HEK293 (cell line): ENCODE measurements around the gene TIMM13.
A peak's percentile ranks its signal among the peaks of the same experiment; 100 is the strongest.

Experiments
- BCL11A ChIP-seq: fragments of 450-650 bp; formaldehyde crosslinking; IDR thresholded peaks from 2 replicates; pipeline ENCODE4 v1.5.1; 2016; ENCODE audit warnings: low read depth, missing biosample characterization, missing genetic modification characterization
- BCL11B ChIP-seq: fragments of 450-650 bp; formaldehyde crosslinking; IDR thresholded peaks from 2 replicates; pipeline ENCODE4 v1.5.1; 2016; ENCODE audit warnings: low read depth, missing biosample characterization, missing genetic modification characterization
- HOXC10 ChIP-seq: sonication (generic); formaldehyde crosslinking; IDR thresholded peaks from 2 replicates; pipeline ENCODE4 v1.8.1; 2023; ENCODE audit warnings: mild to moderate bottlenecking, missing genetic modification reagents
- IKZF3 ChIP-seq: fragments of 450-650 bp; IDR thresholded peaks from 2 replicates; pipeline ENCODE4 v1.5.0; 2018; ENCODE audit warnings: missing biosample characterization, mild to moderate bottlenecking, missing genetic modification characterization, moderate library complexity
- KLF8 ChIP-seq: fragments of 450-650 bp; formaldehyde crosslinking; IDR thresholded peaks from 2 replicates; pipeline ENCODE4 v1.5.1; 2016; ENCODE audit warnings: missing biosample characterization, missing genetic modification characterization
- PRDM1 ChIP-seq: fragments of 450-650 bp; formaldehyde crosslinking; IDR thresholded peaks from 2 replicates; pipeline ENCODE4; 2016; ENCODE audit warnings: missing biosample characterization, missing genetic modification characterization
- ZBTB7A ChIP-seq: fragments of 450-650 bp; formaldehyde crosslinking; IDR thresholded peaks from 2 replicates; pipeline ENCODE4 v1.5.1; 2016; ENCODE audit warnings: low read depth, missing biosample characterization, missing genetic modification characterization
- ZFHX2 ChIP-seq: fragments of 450-650 bp; formaldehyde crosslinking; conservative IDR thresholded peaks from 2 replicates; pipeline ENCODE4 v1.5.1; 2016; ENCODE audit warnings: missing biosample characterization, missing genetic modification characterization
- ZIC2 ChIP-seq: fragments of 450-650 bp; formaldehyde crosslinking; IDR thresholded peaks from 2 replicates; pipeline ENCODE4 v1.5.1; 2016; ENCODE audit warnings: missing biosample characterization, missing genetic modification characterization
- ZNF132 ChIP-seq: fragments of 450-650 bp; formaldehyde crosslinking; IDR thresholded peaks from 2 replicates; pipeline ENCODE4 v1.5.1; 2017; ENCODE audit warnings: missing biosample characterization, missing genetic modification characterization, borderline replicate concordance
- ZNF19 ChIP-seq: fragments of 450-650 bp; formaldehyde crosslinking; IDR thresholded peaks from 2 replicates; pipeline ENCODE4; 2016; ENCODE audit warnings: missing biosample characterization, missing genetic modification characterization, low read depth
- ZNF211 ChIP-seq: fragments of 450-650 bp; formaldehyde crosslinking; IDR thresholded peaks from 2 replicates; pipeline ENCODE4 v1.5.1; 2016; ENCODE audit warnings: low read depth, missing biosample characterization, missing genetic modification characterization
- ZNF223 ChIP-seq: fragments of 450-650 bp; formaldehyde crosslinking; IDR thresholded peaks from 2 replicates; pipeline ENCODE4 v1.5.1; 2016; ENCODE audit warnings: missing biosample characterization, missing genetic modification characterization
- ZNF335 ChIP-seq: fragments of 450-650 bp; formaldehyde crosslinking; conservative IDR thresholded peaks from 2 replicates; pipeline ENCODE4 v1.5.1; 2016; ENCODE audit warnings: missing biosample characterization, missing genetic modification characterization
- ZNF48 ChIP-seq: fragments of 450-650 bp; formaldehyde crosslinking; IDR thresholded peaks from 2 replicates; pipeline ENCODE4 v1.5.1; 2016; ENCODE audit warnings: missing biosample characterization, missing genetic modification characterization
- ZNF529 ChIP-seq: fragments of 450-650 bp; formaldehyde crosslinking; IDR thresholded peaks from 2 replicates; pipeline ENCODE4 v1.5.1; 2017; ENCODE audit warnings: missing genetic modification characterization, missing biosample characterization; ENCODE audit not compliant: insufficient replicate concordance
- ZNF600 ChIP-seq: fragments of 450-650 bp; formaldehyde crosslinking; IDR thresholded peaks from 2 replicates; pipeline ENCODE4 v1.5.1; 2016; ENCODE audit warnings: missing biosample characterization, missing genetic modification characterization
- ZNF76 ChIP-seq: fragments of 450-650 bp; formaldehyde crosslinking; IDR thresholded peaks from 2 replicates; pipeline ENCODE4; 2016; ENCODE audit warnings: low read depth, missing biosample characterization, missing genetic modification characterization, borderline replicate concordance
- ZNF768 ChIP-seq: fragments of 450-650 bp; formaldehyde crosslinking; IDR thresholded peaks from 2 replicates; pipeline ENCODE4 v1.5.1; 2018; ENCODE audit warnings: missing biosample characterization, mild to moderate bottlenecking, missing genetic modification characterization
- ZSCAN23 ChIP-seq: fragments of 450-650 bp; formaldehyde crosslinking; IDR thresholded peaks from 2 replicates; pipeline ENCODE4 v1.5.1; 2016; ENCODE audit warnings: missing biosample characterization, missing genetic modification characterization
- TF ChIP-seq, protein P1 (sequence below): fragments of 450-650 bp; formaldehyde crosslinking; IDR thresholded peaks from 2 replicates; pipeline ENCODE4 v1.5.1; 2016; ENCODE audit warnings: missing biosample characterization, missing genetic modification characterization
- TF ChIP-seq, protein P2 (sequence below): fragments of 450-650 bp; formaldehyde crosslinking; IDR thresholded peaks from 2 replicates; pipeline ENCODE4 v1.5.1; 2017; ENCODE audit warnings: missing biosample characterization, missing genetic modification characterization
- TF ChIP-seq, protein P3 (sequence below): fragments of 450-650 bp; formaldehyde crosslinking; IDR thresholded peaks from 2 replicates; pipeline ENCODE4 v1.5.1; 2016; ENCODE audit warnings: missing biosample characterization, missing genetic modification characterization

TIMM13 gene

DNA sequence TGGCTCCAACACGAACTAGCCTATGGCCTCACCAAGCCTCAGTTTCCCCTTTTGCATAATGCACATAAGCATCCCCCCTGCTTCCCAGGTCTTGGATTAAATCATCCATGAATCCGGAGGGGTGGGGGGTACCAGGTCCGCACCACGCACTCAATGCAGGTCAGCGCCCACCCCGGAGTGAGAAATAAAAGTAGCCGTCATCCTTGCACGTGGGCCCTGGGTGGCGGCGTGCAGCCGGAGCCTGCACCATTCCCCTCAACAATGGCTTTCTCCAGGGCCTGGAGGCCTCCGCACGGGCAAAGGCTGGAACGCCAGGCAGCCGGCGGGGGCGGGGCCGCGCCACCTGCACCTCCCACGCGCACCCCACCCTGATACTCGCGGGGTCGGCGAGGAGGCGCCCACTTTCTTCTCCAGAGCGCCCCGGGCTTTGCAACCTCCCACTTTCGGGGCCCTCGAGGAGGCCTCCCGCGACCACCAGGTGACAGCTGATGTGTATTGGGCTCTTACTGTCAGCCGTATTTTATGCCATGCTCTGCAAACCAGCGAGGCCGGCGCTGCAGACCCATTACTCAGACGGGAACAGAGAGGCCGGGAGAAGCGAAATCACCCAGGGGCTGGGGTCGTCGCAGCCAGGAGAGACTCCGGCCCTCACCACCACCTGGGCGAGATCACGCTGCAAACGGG, 47.8 kb upstream of the TIMM13 start (continued):
- TF ChIP-seq ZNF600 (tag by site-specific recombination), result peak; percentile 82
- TF ChIP-seq, protein P1, sequence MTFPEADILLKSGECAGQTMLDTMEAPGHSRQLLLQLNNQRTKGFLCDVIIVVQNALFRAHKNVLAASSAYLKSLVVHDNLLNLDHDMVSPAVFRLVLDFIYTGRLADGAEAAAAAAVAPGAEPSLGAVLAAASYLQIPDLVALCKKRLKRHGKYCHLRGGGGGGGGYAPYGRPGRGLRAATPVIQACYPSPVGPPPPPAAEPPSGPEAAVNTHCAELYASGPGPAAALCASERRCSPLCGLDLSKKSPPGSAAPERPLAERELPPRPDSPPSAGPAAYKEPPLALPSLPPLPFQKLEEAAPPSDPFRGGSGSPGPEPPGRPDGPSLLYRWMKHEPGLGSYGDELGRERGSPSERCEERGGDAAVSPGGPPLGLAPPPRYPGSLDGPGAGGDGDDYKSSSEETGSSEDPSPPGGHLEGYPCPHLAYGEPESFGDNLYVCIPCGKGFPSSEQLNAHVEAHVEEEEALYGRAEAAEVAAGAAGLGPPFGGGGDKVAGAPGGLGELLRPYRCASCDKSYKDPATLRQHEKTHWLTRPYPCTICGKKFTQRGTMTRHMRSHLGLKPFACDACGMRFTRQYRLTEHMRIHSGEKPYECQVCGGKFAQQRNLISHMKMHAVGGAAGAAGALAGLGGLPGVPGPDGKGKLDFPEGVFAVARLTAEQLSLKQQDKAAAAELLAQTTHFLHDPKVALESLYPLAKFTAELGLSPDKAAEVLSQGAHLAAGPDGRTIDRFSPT, result 0 out of 2 replicates have a peak, but pooled peaks have one; percentile 71
- TF ChIP-seq BCL11B (tag by site-specific recombination), result peak; percentile 66; the same call in 1 of the 2 replicates
- 0 out of 2 replicates have a peak, but pooled peaks have one; percentile 28 for TF ChIP-seq ZNF76 (tag by site-specific recombination)
- no peak for TF ChIP-seq HOXC10
- no peak; the same call in 1 of the 2 replicates for TF ChIP-seq ZNF223
- no peak for TF ChIP-seq ZNF19 (tag by site-specific recombination)
- peak; percentile 91 for TF ChIP-seq ZFHX2 (tag by site-specific recombination)
- peak; percentile 19; the same call in 1 of the 2 replicates for TF ChIP-seq PRDM1 (tag by site-specific recombination)
- peak; percentile 70 for TF ChIP-seq KLF8 (tag by site-specific recombination)
- peak; percentile 87; the same call in 1 of the 2 replicates for TF ChIP-seq ZNF768 (tag by site-specific recombination)
- TF ChIP-seq ZNF335 (tag by site-specific recombination), result peak; percentile 97
- peak; percentile 99 for TF ChIP-seq ZBTB7A (tag by site-specific recombination)
- TF ChIP-seq ZNF529 (tag by site-specific recombination), result no peak
- TF ChIP-seq BCL11A (tag by site-specific recombination), result peak; percentile 52; the same call in 1 of the 2 replicates
- TF ChIP-seq, protein P2, sequence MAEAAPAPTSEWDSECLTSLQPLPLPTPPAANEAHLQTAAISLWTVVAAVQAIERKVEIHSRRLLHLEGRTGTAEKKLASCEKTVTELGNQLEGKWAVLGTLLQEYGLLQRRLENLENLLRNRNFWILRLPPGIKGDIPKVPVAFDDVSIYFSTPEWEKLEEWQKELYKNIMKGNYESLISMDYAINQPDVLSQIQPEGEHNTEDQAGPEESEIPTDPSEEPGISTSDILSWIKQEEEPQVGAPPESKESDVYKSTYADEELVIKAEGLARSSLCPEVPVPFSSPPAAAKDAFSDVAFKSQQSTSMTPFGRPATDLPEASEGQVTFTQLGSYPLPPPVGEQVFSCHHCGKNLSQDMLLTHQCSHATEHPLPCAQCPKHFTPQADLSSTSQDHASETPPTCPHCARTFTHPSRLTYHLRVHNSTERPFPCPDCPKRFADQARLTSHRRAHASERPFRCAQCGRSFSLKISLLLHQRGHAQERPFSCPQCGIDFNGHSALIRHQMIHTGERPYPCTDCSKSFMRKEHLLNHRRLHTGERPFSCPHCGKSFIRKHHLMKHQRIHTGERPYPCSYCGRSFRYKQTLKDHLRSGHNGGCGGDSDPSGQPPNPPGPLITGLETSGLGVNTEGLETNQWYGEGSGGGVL, result no peak; the same call in 1 of the 2 replicates
- TF ChIP-seq ZNF48, result no peak
- TF ChIP-seq ZNF132 (tag by site-specific recombination), result no peak
- TF ChIP-seq ZIC2, result 0 out of 2 replicates have a peak, but pooled peaks have one; percentile 49
- TF ChIP-seq ZNF211, result no peak
- peak; percentile 93 for TF ChIP-seq ZSCAN23 (tag by site-specific recombination)
- TF ChIP-seq, protein P3, sequence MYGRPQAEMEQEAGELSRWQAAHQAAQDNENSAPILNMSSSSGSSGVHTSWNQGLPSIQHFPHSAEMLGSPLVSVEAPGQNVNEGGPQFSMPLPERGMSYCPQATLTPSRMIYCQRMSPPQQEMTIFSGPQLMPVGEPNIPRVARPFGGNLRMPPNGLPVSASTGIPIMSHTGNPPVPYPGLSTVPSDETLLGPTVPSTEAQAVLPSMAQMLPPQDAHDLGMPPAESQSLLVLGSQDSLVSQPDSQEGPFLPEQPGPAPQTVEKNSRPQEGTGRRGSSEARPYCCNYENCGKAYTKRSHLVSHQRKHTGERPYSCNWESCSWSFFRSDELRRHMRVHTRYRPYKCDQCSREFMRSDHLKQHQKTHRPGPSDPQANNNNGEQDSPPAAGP (tag by site-specific recombination), result peak; percentile 88
- peak; percentile 69 for TF ChIP-seq IKZF3 (tag by site-specific recombination)
